Karpas-422 (cell line): Measurements from ENCODE around the gene TUBGCP6. TPM values are rescaled to one million over a fixed set of nuclear protein-coding genes. Genes with fewer than 3 reads are reported as not detected.

ENCODE experiments used
- DNase-seq: peaks from one replicate; pipeline ENCODE4 v3.0.0-alpha.2; 2015
- H2AFZ ChIP-seq: fragments of 200-600 bp; sonication (generic); 2 replicates; pipeline ENCODE4 v1.6.1; 2014; ENCODE audit warnings: antibody characterized with exemption, low read length, mixed read lengths
- H3K27ac ChIP-seq: fragments of 200-600 bp; sonication (generic); 2 replicates; pipeline ENCODE4 v1.5.1; 2014; ENCODE audit warnings: mild to moderate bottlenecking, low read length, moderate library complexity
- H3K27me3 ChIP-seq: fragments of 200-600 bp; sonication (generic); 2 replicates; pipeline ENCODE4 v1.6.1; 2014; ENCODE audit warnings: low read length, mixed read lengths
- H3K36me3 ChIP-seq: fragments of 200-600 bp; sonication (generic); 2 replicates; pipeline ENCODE4 v1.6.1; 2014; ENCODE audit warnings: low read length, mixed read lengths; ENCODE audit not compliant: insufficient read depth
- H3K4me1 ChIP-seq: fragments of 200-600 bp; sonication (generic); 2 replicates; pipeline ENCODE4 v1.6.1; 2014; ENCODE audit warnings: mild to moderate bottlenecking, low read length, mixed read lengths
- H3K4me2 ChIP-seq: fragments of 200-600 bp; sonication (generic); 2 replicates; pipeline ENCODE4 v1.6.1; 2014; ENCODE audit warnings: low read length, low read depth, mild to moderate bottlenecking; ENCODE audit not compliant: poor library complexity, severe bottlenecking
- H3K4me3 ChIP-seq: fragments of 200-600 bp; sonication (generic); 2 replicates; pipeline ENCODE4 v1.5.1; 2014; ENCODE audit warnings: mild to moderate bottlenecking, antibody characterized with exemption, low read length, mixed read lengths
- H3K79me2 ChIP-seq: fragments of 200-600 bp; sonication (generic); 2 replicates; pipeline ENCODE4 v1.6.1; 2014; ENCODE audit warnings: mild to moderate bottlenecking, low read length, mixed read lengths
- H3K9ac ChIP-seq: fragments of 200-600 bp; sonication (generic); 2 replicates; pipeline ENCODE4 v1.6.0; 2014; ENCODE audit warnings: low read length
- H3K9me2 ChIP-seq: fragments of 200-600 bp; sonication (generic), shearing (Covaris generic); replicated peaks from 2 replicates; pipeline ENCODE4 v1.6.0; 2014; ENCODE audit warnings: mild to moderate bottlenecking, low read length, moderate library complexity; ENCODE audit not compliant: insufficient read depth
- H3K9me3 ChIP-seq: fragments of 300-700, 200-600 bp; sonication (generic); 2 replicates; pipeline ENCODE4 v1.6.1; 2014; ENCODE audit warnings: low read length, mixed read lengths
- H4K20me1 ChIP-seq: fragments of 200-600 bp; sonication (generic); 2 replicates; pipeline ENCODE4 v1.6.1; 2014; ENCODE audit warnings: mild to moderate bottlenecking, antibody characterized with exemption, low read length, low read depth; ENCODE audit not compliant: insufficient read depth
- total RNA-seq: library from RNA; depleted of rRNA; stranded (reverse); fragments of >200 nt; shearing (Covaris generic); gene quantifications from 2 replicates; pipeline ENCODE4 v1.2.3, GENCODE V29; 2014; ENCODE audit warnings: low replicate concordance

TUBGCP6 gene
- total RNA-seq, 1 experiment from 2014 or later: 16.9 TPM

- Histone ChIP-seq H3K79me2 (peaks cover 28% of the 10 kb centered on the region), H3K9me2 (no peaks in the 10 kb centered on the region), H3K4me2 (peak overlapping the region; percentile 92), H3K27me3 (no peaks in the 10 kb centered on the region), H2AFZ (no peak overlapping the region), H3K4me1 (peaks cover 72% of the 10 kb centered on the region), H3K36me3 (peaks cover 6% of the 10 kb centered on the region; the same call in 1 of the 2 replicates), H3K9ac (no peak overlapping the region), H3K4me3 (no peak overlapping the region), H3K9me3 (no peaks in the 10 kb centered on the region), H3K27ac (peak overlapping the region; percentile 81), H4K20me1 (peaks cover 3% of the 10 kb centered on the region; the same call in 1 of the 2 replicates)
- DNase-seq: no peak
These were observed 41.5 kb downstream of the TUBGCP6 start for GRCh38 chr22:50203288-50203687.

- Histone ChIP-seq H3K79me2 (peaks cover 28% of the 10 kb centered on the region), H3K9me2 (no peaks in the 10 kb centered on the region), H3K4me3 (peak overlapping the region; percentile 92), H3K9ac (peak overlapping the region; percentile 87), H4K20me1 (peaks cover 3% of the 10 kb centered on the region; the same call in 1 of the 2 replicates), H3K27ac (peak overlapping the region; percentile 81), H3K9me3 (no peaks in the 10 kb centered on the region), H2AFZ (no peak overlapping the region), H3K4me1 (peaks cover 62% of the 10 kb centered on the region), H3K4me2 (peak overlapping the region; percentile 92), H3K27me3 (no peaks in the 10 kb centered on the region), H3K36me3 (peaks cover 6% of the 10 kb centered on the region; the same call in 1 of the 2 replicates)
- DNase-seq: peak; percentile 63
These were observed 42.6 kb downstream of the TUBGCP6 start for GRCh38 chr22:50202130-50202666.

GRCh38 chr22:50201191-50202129, 43.4 kb downstream of the TUBGCP6 start:
- H3K79me2 ChIP-seq: peaks cover 28% of the 10 kb centered on the region
- H3K27ac ChIP-seq: peak overlapping the region; percentile 81
- H3K4me2 ChIP-seq: peak overlapping the region; percentile 92
- H3K36me3 ChIP-seq: peaks cover 6% of the 10 kb centered on the region; the same call in 1 of the 2 replicates
- peak; percentile 61 for DNase-seq
- no peaks in the 10 kb centered on the region for H3K9me3 ChIP-seq
- no peaks in the 10 kb centered on the region for H3K27me3 ChIP-seq
- H3K4me3 ChIP-seq: peak overlapping the region; percentile 92
- H3K9ac ChIP-seq: peak overlapping the region; percentile 87
- H4K20me1 ChIP-seq: peaks cover 3% of the 10 kb centered on the region; the same call in 1 of the 2 replicates
- peaks cover 61% of the 10 kb centered on the region for H3K4me1 ChIP-seq
- no peaks in the 10 kb centered on the region for H3K9me2 ChIP-seq
- no peak overlapping the region for H2AFZ ChIP-seq

- Histone ChIP-seq H3K27me3 (no peaks in the 10 kb centered on the region), H4K20me1 (peaks cover 3% of the 10 kb centered on the region; the same call in 1 of the 2 replicates), H3K4me1 (peaks cover 60% of the 10 kb centered on the region), H3K27ac (peak within 1 kb of the TSS; percentile 81), H2AFZ (no peak within 1 kb of the TSS), H3K9me2 (no peaks in the 10 kb centered on the region), H3K36me3 (no peaks in the 10 kb centered on the region; the same call in 1 of the 2 replicates), H3K79me2 (peaks cover 28% of the 10 kb centered on the region), H3K9ac (peak within 1 kb of the TSS; percentile 87), H3K4me2 (peak within 1 kb of the TSS; percentile 92), H3K4me3 (peak within 1 kb of the TSS; percentile 92), H3K9me3 (no peaks in the 10 kb centered on the region)
- peak; percentile 98 for DNase-seq
These were observed 44.2 kb downstream of the TUBGCP6 start, which contains the start of gene SELENOO for GRCh38 chr22:50200461-50201190. Gene SELENOO, plus strand, starts transcription at chr22:50201011. Its CDS starts 26 bp downstream, at chr22:50201037.

GRCh38 chr22:50199829-50200460, 44.9 kb downstream of the TUBGCP6 start:
- Histone ChIP-seq H3K9me2 (no peaks in the 10 kb centered on the region), H3K36me3 (no peaks in the 10 kb centered on the region; the same call in 1 of the 2 replicates), H3K27me3 (no peaks in the 10 kb centered on the region), H3K79me2 (peaks cover 28% of the 10 kb centered on the region), H4K20me1 (peaks cover 3% of the 10 kb centered on the region; the same call in 1 of the 2 replicates), H3K4me2 (peak overlapping the region; percentile 78), H3K4me3 (peak overlapping the region; percentile 68), H3K9ac (peak overlapping the region; percentile 74), H3K27ac (peak overlapping the region; percentile 61), H2AFZ (no peak overlapping the region), H3K9me3 (no peaks in the 10 kb centered on the region), H3K4me1 (peaks cover 57% of the 10 kb centered on the region)
- DNase-seq: peak; percentile 62

GRCh38 chr22:50199251-50199721, 45.5 kb downstream of the TUBGCP6 start:
- Histone ChIP-seq H4K20me1 (peaks cover 3% of the 10 kb centered on the region; the same call in 1 of the 2 replicates), H3K9me3 (no peaks in the 10 kb centered on the region), H3K9me2 (no peaks in the 10 kb centered on the region), H3K9ac (peak overlapping the region; percentile 74), H3K79me2 (peaks cover 32% of the 10 kb centered on the region), H3K4me3 (peak overlapping the region; percentile 68; the same call in 1 of the 2 replicates), H3K27ac (peak overlapping the region; percentile 61), H2AFZ (no peak overlapping the region), H3K36me3 (peaks cover 5% of the 10 kb centered on the region; the same call in 1 of the 2 replicates), H3K27me3 (no peaks in the 10 kb centered on the region), H3K4me2 (peak overlapping the region; percentile 78), H3K4me1 (peaks cover 59% of the 10 kb centered on the region)
- no peak for DNase-seq

- no peaks in the 10 kb centered on the region for H3K9me2 ChIP-seq
- peaks cover 61% of the 10 kb centered on the region for H3K4me1 ChIP-seq
- no peaks in the 10 kb centered on the region for H3K27me3 ChIP-seq
- H3K79me2 ChIP-seq: peaks cover 28% of the 10 kb centered on the region
- peaks cover 5% of the 10 kb centered on the region; the same call in 1 of the 2 replicates for H3K36me3 ChIP-seq
- H3K9ac ChIP-seq: no peak overlapping the region
- H3K9me3 ChIP-seq: no peaks in the 10 kb centered on the region
- no peak overlapping the region for H2AFZ ChIP-seq
- no peak overlapping the region for H3K4me2 ChIP-seq
- H4K20me1 ChIP-seq: peaks cover 3% of the 10 kb centered on the region; the same call in 1 of the 2 replicates
- no peak for DNase-seq
- no peak overlapping the region for H3K27ac ChIP-seq
- no peak overlapping the region for H3K4me3 ChIP-seq
These were observed 46.2 kb downstream of the TUBGCP6 start for GRCh38 chr22:50198624-50199017.
